Measurements from ENCODE around the gene WAC.

The WAC gene

GRCh38 chr10:28558923-28559508 lies 26.1 kb downstream of the WAC start:
- no peak for DNase-seq (ENCODE audit: extremely low spot score)
- ChIA-PET POLR2A (no interaction called here), CTCF (interaction anchor here (0.5 kb wide), 1 partner anchor 308 kb away, joined by 4 read pairs; no protein-coding TSS in a partner anchor)
- TF ChIP-seq SUZ12 (IDR thresholded peaks at IDR 0.05) (no peak), SP1 (IDR thresholded peaks at IDR 0.05) (no peak), LEF1 (IDR thresholded peaks at IDR 0.05; ENCODE audit: borderline replicate concordance) (no peak), CTBP1 (IDR thresholded peaks at IDR 0.05; ENCODE audit: borderline replicate concordance) (no peak)

GRCh38 chr10:28559618-28560017 lies 26.7 kb downstream of the WAC start:
- DNase-seq (ENCODE audit: extremely low spot score) = no peak
- POLR2A ChIA-PET = no interaction called here
- TF ChIP-seq FOXA1 (IDR thresholded peaks at IDR 0.05) (no peak), TARDBP (IDR thresholded peaks at IDR 0.05) (no peak), FOXM1 (IDR thresholded peaks at IDR 0.05; ENCODE audit: borderline replicate concordance) (no peak), SP1 (IDR thresholded peaks at IDR 0.05) (no peak), CTBP1 (IDR thresholded peaks at IDR 0.05; ENCODE audit: borderline replicate concordance) (no peak), ARNT (IDR thresholded peaks at IDR 0.05) (no peak), L3MBTL2 (conservative IDR thresholded peaks at IDR 0.05) (no peak), FOXK2 (IDR thresholded peaks at IDR 0.05) (no peak), SUZ12 (IDR thresholded peaks at IDR 0.05) (no peak), ZNF384 (IDR thresholded peaks at IDR 0.05) (no peak), HDGF (IDR thresholded peaks at IDR 0.05; ENCODE audit: borderline replicate concordance) (no peak), NFRKB (IDR thresholded peaks at IDR 0.05) (no peak)
- TF ChIP-seq, protein P1, sequence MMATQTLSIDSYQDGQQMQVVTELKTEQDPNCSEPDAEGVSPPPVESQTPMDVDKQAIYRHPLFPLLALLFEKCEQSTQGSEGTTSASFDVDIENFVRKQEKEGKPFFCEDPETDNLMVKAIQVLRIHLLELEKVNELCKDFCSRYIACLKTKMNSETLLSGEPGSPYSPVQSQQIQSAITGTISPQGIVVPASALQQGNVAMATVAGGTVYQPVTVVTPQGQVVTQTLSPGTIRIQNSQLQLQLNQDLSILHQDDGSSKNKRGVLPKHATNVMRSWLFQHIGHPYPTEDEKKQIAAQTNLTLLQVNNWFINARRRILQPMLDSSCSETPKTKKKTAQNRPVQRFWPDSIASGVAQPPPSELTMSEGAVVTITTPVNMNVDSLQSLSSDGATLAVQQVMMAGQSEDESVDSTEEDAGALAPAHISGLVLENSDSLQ (IDR thresholded peaks at IDR 0.05) = no peak
- CTCF ChIA-PET = interaction anchor here (0.5 kb wide), 1 partner anchor 308 kb away, joined by 4 read pairs; no protein-coding TSS in a partner anchor

DNA sequence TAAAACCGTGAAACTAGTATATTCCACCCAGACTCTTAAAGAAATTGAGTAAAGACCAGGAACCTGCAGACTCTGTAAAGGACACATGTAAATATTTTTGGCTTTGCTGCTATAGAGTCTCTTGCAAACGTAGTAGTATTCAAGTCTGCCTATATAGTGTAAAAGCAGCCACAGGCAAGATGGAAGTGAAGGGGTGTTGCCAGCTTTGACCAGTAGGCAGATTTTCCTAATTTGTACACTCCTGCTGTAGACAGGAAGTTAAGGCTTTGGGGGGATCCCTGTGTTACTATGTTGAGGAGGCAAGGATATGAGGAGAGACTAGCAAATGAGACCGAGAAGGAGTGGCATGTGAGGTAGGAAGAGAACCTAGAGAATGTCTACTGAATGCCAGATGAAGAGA lies 27.7 kb downstream of the WAC start:
- CTCF ChIA-PET = no interaction called here
- POLR2A ChIA-PET = no interaction called here
- no peak for TF ChIP-seq ZNF384 (IDR thresholded peaks at IDR 0.05)
- TF ChIP-seq, protein P1 (IDR thresholded peaks at IDR 0.05) = no peak
- TF ChIP-seq BHLHE40 (IDR thresholded peaks at IDR 0.05; ENCODE audit: borderline replicate concordance) = no peak
- no peak for TF ChIP-seq SP1 (IDR thresholded peaks at IDR 0.05)
- TF ChIP-seq ELF4 (IDR thresholded peaks at IDR 0.05) = no peak
- TF ChIP-seq FOXA1 (IDR thresholded peaks at IDR 0.05) = no peak
- TF ChIP-seq TARDBP (IDR thresholded peaks at IDR 0.05) = no peak
- no peak for TF ChIP-seq NFRKB (IDR thresholded peaks at IDR 0.05)
- no peak for TF ChIP-seq LEF1 (IDR thresholded peaks at IDR 0.05; ENCODE audit: borderline replicate concordance)
- no peak for TF ChIP-seq HDGF (IDR thresholded peaks at IDR 0.05; ENCODE audit: borderline replicate concordance)
- TF ChIP-seq L3MBTL2 (conservative IDR thresholded peaks at IDR 0.05) = no peak
- no peak for TF ChIP-seq FOXM1 (IDR thresholded peaks at IDR 0.05; ENCODE audit: borderline replicate concordance)
- TF ChIP-seq ARNT (IDR thresholded peaks at IDR 0.05) = no peak
- no peak for TF ChIP-seq SUZ12 (IDR thresholded peaks at IDR 0.05)
- no peak for DNase-seq (ENCODE audit: extremely low spot score)

DNA sequence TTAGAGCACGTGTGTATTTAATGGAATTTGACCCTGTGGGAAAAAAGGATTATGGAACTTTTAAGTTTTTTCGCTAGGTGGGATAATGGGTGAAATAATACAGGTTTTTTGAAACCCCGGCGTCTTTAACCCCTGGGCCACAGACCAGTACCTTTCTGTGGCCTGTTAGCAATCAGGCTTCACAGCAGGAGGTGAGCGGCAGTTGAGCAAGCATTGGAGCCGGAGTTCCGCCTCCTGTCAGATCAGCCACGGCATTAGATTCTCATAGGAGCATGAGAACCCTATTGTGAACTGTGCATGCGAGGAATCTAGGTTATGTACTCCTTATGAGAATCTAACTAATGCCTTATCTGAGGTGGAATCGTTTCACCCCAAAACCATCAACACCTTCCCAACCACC lies 28.6 kb downstream of the WAC start:
- ChIA-PET POLR2A (no interaction called here), CTCF (no interaction called here)
- no peak for TF ChIP-seq SP1 (IDR thresholded peaks at IDR 0.05)
- no peak for TF ChIP-seq CTBP1 (IDR thresholded peaks at IDR 0.05; ENCODE audit: borderline replicate concordance)
- TF ChIP-seq HDGF (IDR thresholded peaks at IDR 0.05; ENCODE audit: borderline replicate concordance) = no peak
- TF ChIP-seq FOXK2 (IDR thresholded peaks at IDR 0.05) = no peak
- TF ChIP-seq FOXA1 (IDR thresholded peaks at IDR 0.05) = no peak
- TF ChIP-seq NFRKB (IDR thresholded peaks at IDR 0.05) = no peak
- no peak for TF ChIP-seq LEF1 (IDR thresholded peaks at IDR 0.05; ENCODE audit: borderline replicate concordance)
- no peak for TF ChIP-seq TARDBP (IDR thresholded peaks at IDR 0.05)
- TF ChIP-seq L3MBTL2 (conservative IDR thresholded peaks at IDR 0.05) = no peak
- TF ChIP-seq ELF4 (IDR thresholded peaks at IDR 0.05) = no peak
- no peak for TF ChIP-seq ARNT (IDR thresholded peaks at IDR 0.05)
- TF ChIP-seq SUZ12 (IDR thresholded peaks at IDR 0.05) = no peak
- no peak for DNase-seq (ENCODE audit: extremely low spot score)

DNA sequence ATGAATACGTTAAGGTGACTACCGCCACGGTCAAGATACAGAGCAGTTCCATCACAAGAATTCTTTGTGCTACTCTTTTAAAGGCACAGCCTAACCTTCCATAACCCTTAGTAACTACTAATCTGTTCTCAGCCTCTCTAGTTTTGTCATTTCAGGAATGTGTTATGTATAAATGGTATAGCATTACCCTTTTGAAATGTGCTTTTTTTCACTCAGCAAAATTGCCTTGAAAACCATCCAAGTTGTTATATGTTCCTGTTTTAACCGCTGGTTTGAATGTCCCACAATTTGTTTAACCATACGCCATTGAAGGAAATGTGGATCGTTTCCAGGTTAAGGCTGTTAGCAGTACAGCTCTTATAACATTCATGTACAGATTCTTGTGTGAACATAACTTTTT lies 32.0 kb downstream of the WAC start:
- CTCF ChIA-PET = no interaction called here
- TF ChIP-seq FOXM1 (IDR thresholded peaks at IDR 0.05; ENCODE audit: borderline replicate concordance) = no peak
- TF ChIP-seq ELF4 (IDR thresholded peaks at IDR 0.05) = no peak
- no peak for TF ChIP-seq ZNF384 (IDR thresholded peaks at IDR 0.05)
- no peak for TF ChIP-seq TARDBP (IDR thresholded peaks at IDR 0.05)
- no peak for TF ChIP-seq FOXK2 (IDR thresholded peaks at IDR 0.05)
- DNase-seq (ENCODE audit: extremely low spot score) = no peak
- POLR2A ChIA-PET = interaction anchor here (1.1 kb wide), 1 partner anchor 32 kb away, joined by 3 read pairs; no protein-coding TSS in a partner anchor

GRCh38 chr10:28566458-28567015 lies 33.6 kb downstream of the WAC start:
- CTCF ChIA-PET = no interaction called here
- POLR2A ChIA-PET = interaction anchor here (1.0 to 1.2 kb wide), 2 partner anchors 10 to 34 kb away, joined by 3 read pairs; no protein-coding TSS in a partner anchor
- TF ChIP-seq LEF1 (IDR thresholded peaks at IDR 0.05; ENCODE audit: borderline replicate concordance) = no peak
- no peak for DNase-seq (ENCODE audit: extremely low spot score)

DNA sequence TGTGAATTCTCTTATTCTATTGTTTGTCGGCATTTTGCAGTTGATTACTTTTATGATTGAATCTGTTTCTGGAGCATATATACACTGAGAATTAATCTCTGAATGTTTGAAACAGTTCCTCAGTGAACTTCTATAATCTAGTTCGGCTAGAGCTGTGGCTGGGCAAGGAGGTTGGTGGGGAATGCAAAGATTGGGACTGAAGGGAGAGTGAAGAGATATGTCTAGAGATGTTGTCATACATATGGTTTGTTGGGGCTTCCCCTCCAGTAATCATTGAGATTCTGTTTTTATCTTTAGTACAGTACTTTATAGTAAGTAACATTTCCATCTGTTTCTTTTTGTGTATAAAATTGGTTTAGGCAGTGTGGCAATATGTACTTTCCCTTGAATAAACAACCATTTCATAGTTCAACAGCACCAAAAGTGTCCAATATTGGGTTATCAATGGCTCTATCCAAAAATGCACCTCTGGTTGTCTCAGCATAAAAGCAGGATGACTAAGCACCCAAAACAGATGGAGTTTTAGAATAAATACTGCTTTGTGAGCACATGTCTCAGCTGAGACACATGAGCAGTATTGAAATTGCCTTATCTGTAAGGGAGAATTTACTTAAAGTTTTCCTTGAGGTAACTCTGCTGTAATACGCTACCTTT lies 36.7 kb downstream of the WAC start:
- no peak for DNase-seq (ENCODE audit: extremely low spot score)
- ChIA-PET CTCF (interaction anchor here (0.7 to 0.8 kb wide), 2 partner anchors 18 to 1945 kb away, joined by 3 read pairs; no protein-coding TSS in a partner anchor), POLR2A (no interaction called here)
- TF ChIP-seq FOXA1 (IDR thresholded peaks at IDR 0.05) (no peak), NFRKB (IDR thresholded peaks at IDR 0.05) (no peak), CTBP1 (IDR thresholded peaks at IDR 0.05; ENCODE audit: borderline replicate concordance) (no peak), FOXM1 (IDR thresholded peaks at IDR 0.05; ENCODE audit: borderline replicate concordance) (no peak), HDGF (IDR thresholded peaks at IDR 0.05; ENCODE audit: borderline replicate concordance) (no peak), ARNT (IDR thresholded peaks at IDR 0.05) (no peak), BHLHE40 (IDR thresholded peaks at IDR 0.05; ENCODE audit: borderline replicate concordance) (no peak), SUZ12 (IDR thresholded peaks at IDR 0.05) (no peak), SP1 (IDR thresholded peaks at IDR 0.05) (no peak), TARDBP (IDR thresholded peaks at IDR 0.05) (no peak), ELF4 (IDR thresholded peaks at IDR 0.05) (no peak), L3MBTL2 (conservative IDR thresholded peaks at IDR 0.05) (no peak), LEF1 (IDR thresholded peaks at IDR 0.05; ENCODE audit: borderline replicate concordance) (no peak), FOXK2 (IDR thresholded peaks at IDR 0.05) (no peak), ZNF384 (IDR thresholded peaks at IDR 0.05) (no peak)
- TF ChIP-seq, protein P1 (IDR thresholded peaks at IDR 0.05) = no peak
